Neural cell (in vitro differentiated cells): Measurements from ENCODE around the gene PCDHB6.
"Not testable (repeated sequence)": the region's sequence is repeated elsewhere in the genome, so short reads cannot be mapped to it uniquely, and the experiment has no call there.

ENCODE experiments used
- CTCF ChIP-seq: fragments of 450-650 bp; IDR thresholded peaks from 2 replicates; pipeline ENCODE4 v1.5.1; 2014; ENCODE audit warnings: antibody characterized with exemption, mild to moderate bottlenecking, moderate library complexity; ENCODE audit not compliant: poor library complexity, severe bottlenecking
- EZH2 ChIP-seq: fragments of 200-600, 300-800 bp; shearing (Covaris generic), sonication (generic); IDR thresholded peaks from 2 replicates; pipeline ENCODE4 v1.6.1; 2014; ENCODE audit warnings: antibody characterized with exemption, low read length, borderline replicate concordance, mild to moderate bottlenecking; ENCODE audit not compliant: insufficient read depth, poor library complexity, severe bottlenecking
- SMC3 ChIP-seq: fragments of 450-650 bp; conservative IDR thresholded peaks from 2 replicates; pipeline ENCODE4 v1.6.1; 2014; ENCODE audit warnings: antibody characterized with exemption, mild to moderate bottlenecking, moderate library complexity; ENCODE audit not compliant: poor library complexity

- TF ChIP-seq CTCF, EZH2, SMC3: not testable (repeated sequence)
Observed at GRCh38 chr5:141102070-141102469, 47.8 kb upstream of the PCDHB6 start.
